GM19099 (cell line): Measurements from ENCODE around the gene UNC5C.

ENCODE experiments used
- POLR2A ChIP-seq: IDR thresholded peaks from 3 replicates; pipeline ENCODE4 v1.6.1; 2011; ENCODE audit warnings: low read depth; ENCODE audit not compliant: insufficient read length; ENCODE audit errors: extremely low read depth

UNC5C gene

DNA sequence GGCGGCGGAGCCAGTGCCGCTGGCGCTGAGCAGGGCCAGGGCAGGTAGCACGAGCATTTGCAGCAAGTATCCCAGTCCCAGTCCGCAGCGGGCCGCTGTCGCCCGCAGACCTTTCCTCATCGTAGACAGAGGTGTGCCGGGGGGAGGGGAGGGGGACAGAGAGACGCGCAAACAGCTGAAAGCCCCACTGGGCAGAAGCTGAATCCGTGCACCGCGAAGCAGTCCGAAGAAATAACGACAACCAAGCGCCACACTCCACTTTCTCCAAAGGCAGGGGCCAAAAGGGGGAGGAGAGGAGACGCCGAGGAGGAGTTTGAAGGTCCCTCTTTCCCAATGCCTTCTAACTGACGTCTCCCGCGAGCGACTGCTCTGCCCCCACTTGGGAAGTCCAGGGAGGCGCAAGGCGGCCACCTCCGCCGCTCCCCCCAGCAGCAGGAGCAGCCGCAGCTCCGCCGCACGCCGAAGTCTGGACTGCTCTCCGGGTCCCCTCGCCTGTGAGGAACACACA lies at the start of gene UNC5C:
Gene UNC5C (minus strand): TSS at position 236 of the 508 bp plus-strand sequence.
- TF ChIP-seq POLR2A = no peak

DNA sequence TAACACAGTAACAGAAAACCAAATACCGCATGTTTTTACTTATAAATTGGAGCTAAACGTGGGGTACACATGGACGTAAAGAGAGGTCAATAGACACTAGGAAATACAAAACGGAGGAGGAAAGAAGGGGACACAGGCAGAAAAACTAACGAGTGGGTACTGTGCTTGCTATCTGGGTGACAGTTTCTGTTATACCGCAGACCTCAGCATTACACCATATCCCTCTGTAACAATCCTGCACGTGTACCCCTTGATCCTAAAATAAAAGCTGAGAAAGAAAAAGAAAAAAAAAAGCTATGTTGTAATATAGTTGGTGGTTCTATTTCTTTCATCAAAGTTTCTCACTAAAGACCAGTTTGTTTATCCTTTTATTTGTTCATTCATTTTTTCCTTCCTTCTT lies 47.9 kb upstream of the UNC5C start:
- no peak for TF ChIP-seq POLR2A

GRCh38 chr4:95594629-95595028 lies 45.9 kb upstream of the UNC5C start:
- TF ChIP-seq POLR2A = no peak

- TF ChIP-seq POLR2A = no peak
These were observed 45.2 kb upstream of the UNC5C start for GRCh38 chr4:95594013-95594412.

- no peak for TF ChIP-seq POLR2A
These were observed 42.5 kb upstream of the UNC5C start for GRCh38 chr4:95591278-95591677.

DNA sequence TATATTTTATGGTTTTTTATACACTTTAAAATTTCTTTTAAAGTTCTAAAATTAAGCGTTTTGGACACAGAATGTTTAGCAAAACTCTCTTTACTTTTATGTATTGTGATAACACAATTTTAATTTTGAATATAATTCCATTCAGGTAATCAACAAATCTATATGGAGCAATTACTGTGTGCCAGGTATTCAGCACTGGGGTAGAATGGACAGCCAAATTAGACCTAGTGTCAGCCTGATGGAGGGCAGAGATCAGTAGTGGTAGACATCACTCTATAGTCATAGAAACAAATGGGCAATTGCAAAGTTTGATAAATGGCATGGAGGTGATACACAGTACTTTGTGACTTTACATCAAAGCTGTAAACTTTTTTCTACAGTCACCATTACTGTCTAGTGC lies 41.8 kb upstream of the UNC5C start:
- no peak for TF ChIP-seq POLR2A

GRCh38 chr4:95585016-95585695 lies 36.4 kb upstream of the UNC5C start:
- TF ChIP-seq POLR2A = no peak

DNA sequence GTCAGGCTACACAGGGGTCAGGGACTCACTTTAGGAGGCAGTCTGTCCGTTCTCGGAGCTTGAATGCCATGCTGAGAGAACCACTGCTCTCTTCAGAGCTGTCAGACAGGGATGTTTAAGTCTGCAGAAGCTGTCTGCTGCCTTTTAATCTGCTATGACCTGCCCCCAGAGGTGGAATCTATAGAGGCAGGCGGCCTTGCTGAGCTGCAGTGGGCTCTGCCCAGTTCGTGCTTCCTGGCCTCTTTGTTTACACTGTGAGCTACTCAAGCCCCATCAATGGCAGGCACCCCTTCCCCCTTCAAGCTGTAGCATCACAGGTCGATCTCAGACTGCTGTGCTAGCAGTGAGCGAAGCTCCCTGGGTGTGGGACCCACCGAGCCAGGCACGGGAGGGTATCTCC lies 31.5 kb upstream of the UNC5C start:
- no peak for TF ChIP-seq POLR2A

GRCh38 chr4:95572304-95572991 lies 23.7 kb upstream of the UNC5C start:
- TF ChIP-seq POLR2A = no peak

- TF ChIP-seq POLR2A = no peak
These were observed 22.8 kb upstream of the UNC5C start for GRCh38 chr4:95571577-95571976.

DNA sequence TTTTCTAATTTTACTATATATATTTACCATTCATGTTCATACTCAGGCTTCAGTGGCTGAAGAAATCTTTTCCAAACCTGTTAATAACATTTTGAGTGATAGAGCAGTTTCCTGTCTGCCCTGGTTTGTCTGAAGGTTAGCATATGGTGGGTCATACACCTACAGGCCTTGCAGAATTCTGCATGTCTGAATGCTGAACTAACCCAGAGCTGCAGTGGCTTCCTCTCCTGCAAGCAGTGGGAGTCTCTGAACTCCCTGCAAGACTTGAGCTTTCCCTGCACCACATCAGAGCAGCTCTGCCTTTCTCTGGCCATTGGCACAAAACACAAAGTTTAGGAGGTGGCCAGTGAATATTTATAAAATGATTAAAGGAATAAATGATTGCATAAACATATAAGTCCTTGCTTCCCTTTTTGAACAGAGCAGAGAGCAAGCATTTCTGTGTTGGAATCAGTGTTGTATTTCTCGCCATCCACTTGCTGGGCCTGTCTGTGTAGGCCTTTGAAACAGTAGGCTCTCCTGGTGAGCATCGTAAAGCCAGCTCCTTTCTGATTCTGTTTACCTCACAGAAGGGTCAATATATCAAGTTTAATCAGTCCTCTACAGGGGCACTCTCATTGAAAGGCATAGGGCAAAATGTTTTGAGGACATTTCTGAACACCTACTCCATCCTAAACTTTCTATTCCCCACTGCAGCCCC lies 15.0 kb upstream of the UNC5C start:
- TF ChIP-seq POLR2A = no peak

DNA sequence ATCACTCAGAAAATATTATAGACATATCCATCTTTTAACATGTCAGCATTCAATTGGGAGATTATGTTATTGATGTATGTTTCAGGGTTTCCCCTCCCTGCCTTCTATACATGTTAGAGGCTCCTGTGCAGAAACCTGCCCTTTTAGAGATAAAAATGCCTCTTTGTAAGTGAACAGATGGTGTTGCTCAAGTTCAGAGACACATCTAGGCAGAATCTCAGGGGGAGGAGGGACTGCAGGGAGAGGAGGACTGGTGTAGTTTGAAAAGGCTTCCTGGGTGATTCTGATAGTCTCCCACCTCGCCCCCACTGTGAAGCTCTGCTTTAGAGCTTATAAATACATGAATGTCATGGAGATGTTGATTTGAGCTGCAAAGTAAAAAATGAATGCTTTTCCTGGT lies 12.0 kb upstream of the UNC5C start:
- TF ChIP-seq POLR2A = no peak

- TF ChIP-seq POLR2A = no peak
These were observed 7.6 kb upstream of the UNC5C start for GRCh38 chr4:95556207-95556859.

DNA sequence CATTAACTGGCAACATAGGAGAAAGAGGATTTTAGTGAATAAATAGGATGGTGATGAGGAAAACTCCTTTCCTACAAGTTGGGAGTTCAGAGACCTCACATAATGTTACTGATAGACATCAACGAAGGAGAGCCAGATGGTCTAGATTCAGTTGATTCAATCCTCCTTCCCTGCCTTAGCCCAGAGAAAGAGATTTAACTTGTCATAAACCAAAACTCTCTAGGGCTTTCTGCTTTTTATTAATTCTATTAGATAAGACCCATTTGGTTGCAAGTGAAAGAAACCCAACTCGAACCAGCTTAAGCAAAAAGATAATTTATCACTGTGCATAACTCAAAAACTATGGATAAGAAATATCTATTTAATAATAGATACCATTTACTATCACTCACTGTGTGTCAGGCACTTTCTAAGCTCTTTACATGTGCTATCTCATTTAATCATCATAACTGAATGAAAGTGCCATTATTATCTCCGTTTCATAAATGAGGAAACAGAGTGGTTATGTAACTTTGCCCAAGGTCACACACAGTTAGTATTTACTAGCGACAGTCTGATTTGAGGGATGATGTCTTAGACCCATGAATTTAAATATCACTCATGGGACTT lies 4.3 kb upstream of the UNC5C start:
- TF ChIP-seq POLR2A = no peak

DNA sequence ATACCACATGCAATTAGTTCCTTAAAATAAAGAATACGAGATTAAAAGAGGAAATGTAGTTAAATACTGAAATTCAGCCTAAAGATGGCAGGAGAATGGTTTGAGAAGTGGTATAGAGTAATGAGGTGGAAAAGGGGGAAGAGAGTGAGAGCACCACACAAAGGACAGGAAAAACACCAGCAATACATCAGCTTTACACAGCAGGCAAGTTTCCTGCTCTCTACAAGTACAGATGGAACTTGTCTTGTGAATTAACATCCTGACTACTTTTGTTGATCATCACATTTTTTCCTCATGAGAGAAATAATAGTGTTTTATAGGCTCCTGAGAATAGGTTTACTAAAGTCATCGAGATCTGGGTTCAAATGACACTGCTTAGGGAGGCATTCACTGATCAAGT lies 2.9 kb upstream of the UNC5C start:
- no peak for TF ChIP-seq POLR2A
